ENCODE measurements around the gene CDKN1C.
A peak's percentile ranks its signal among the peaks of the same experiment; 100 is the strongest.

The CDKN1C gene

DNA sequence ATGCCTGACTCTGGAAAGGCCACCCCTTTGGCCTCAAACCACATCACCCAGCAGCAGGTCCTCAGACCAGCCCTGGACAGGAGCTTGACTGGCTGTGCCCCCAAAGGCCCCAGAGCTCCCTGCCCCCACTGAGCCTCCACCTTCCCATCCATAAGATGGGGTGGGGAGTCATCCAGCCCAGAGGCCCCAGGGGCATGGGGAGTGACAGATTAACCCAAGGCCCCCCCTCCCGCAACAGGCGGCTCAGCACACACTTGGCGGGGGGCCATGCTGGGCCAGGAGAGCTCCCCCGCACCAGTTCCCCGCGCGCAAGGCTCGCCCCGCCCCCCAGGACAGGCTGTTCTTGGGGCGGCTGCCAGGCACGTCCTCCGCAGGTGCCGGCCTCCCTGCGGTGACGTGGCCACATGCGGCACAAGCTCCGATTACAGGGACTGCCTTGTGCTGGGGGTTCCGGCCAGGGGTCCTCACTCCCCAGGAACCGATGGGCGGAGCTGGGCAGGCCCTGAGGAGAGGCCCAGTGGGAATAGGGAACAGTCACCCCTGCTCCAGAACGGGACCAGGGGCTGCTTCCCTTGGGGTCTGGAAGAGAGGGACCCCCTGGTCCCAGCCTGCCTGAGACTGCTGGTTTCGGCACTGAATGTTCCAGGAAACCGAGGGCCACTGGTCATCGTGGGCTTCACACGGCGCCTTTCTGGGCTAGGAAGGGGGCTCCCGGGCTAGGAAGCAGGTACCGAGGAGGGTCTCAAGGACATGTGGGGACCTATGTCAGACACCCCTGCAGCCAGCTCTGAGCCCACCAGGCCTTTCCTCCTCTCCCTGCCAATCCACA, 5.1 kb upstream of the CDKN1C start:
- peaks cover 14% of the 10 kb centered on the region for H3K4me1 Mint-ChIP-seq (ENCODE audit: low read depth)
- no peak overlapping the region for H3K4me3 Mint-ChIP-seq
- H3K36me3 Mint-ChIP-seq (ENCODE audit: low read depth), result no peaks in the 10 kb centered on the region
- no peak overlapping the region for H3K27ac Mint-ChIP-seq
- no peaks in the 10 kb centered on the region for H3K27me3 Mint-ChIP-seq
- no peaks in the 10 kb centered on the region for H3K9me3 Mint-ChIP-seq

DNA sequence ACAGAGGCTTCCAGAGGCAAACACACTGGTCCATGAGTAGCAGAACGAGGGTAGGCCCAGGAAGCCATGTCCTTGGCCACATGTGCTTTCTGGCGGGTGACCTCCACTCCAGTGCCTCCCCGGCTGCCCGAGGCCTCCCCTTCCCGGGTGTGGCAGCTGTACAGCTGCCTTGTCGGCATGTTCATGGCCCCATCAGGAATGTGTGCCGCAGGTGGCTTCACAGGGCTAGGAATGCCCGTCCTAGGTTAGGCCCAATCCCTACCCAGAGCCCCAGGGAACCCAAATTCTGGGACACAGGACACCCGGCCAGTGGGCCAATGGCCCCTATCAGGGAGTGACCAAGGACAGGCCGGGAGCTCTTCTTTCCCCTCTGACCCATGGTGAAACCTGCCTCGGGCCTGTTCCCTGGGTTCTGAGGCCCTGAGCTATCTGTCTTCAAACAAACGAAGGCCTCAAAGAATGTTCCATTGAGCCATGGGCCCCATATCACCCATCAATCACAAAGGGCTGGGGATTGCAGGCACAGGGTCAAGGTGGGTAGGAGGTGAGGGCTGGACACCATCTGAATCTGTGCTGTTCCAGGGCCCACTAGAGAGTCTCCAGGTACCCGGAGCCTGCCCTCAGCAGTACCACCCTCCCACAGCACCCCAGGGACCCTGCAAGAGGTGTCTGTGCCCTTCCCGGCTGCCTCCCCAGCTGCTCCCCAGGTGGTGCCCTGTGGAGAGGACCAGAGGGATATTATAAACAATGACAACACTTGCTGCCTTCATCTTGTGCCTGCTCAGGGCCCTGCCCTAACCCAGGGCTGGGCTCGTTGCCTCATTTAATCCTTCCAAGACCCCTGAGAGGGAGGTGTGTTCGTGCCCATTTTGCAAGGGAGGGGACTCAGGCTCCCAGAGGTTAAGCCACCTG, 4.0 kb upstream of the CDKN1C start:
- Mint-ChIP-seq H3K36me3 (ENCODE audit: low read depth) (no peaks in the 10 kb centered on the region), H3K27me3 (no peaks in the 10 kb centered on the region), H3K27ac (no peak overlapping the region), H3K4me1 (ENCODE audit: low read depth) (peaks cover 17% of the 10 kb centered on the region), H3K4me3 (no peak overlapping the region), H3K9me3 (no peaks in the 10 kb centered on the region)

GRCh38 chr11:2888266-2888968, 2.8 kb upstream of the CDKN1C start:
- peaks cover under 1% of the 10 kb centered on the region for H3K27me3 Mint-ChIP-seq
- H3K9me3 Mint-ChIP-seq, result no peaks in the 10 kb centered on the region
- H3K27ac Mint-ChIP-seq, result no peak overlapping the region
- peaks cover 17% of the 10 kb centered on the region for H3K4me1 Mint-ChIP-seq (ENCODE audit: low read depth)
- H3K4me3 Mint-ChIP-seq, result no peak overlapping the region
- no peaks in the 10 kb centered on the region for H3K36me3 Mint-ChIP-seq (ENCODE audit: low read depth)

GRCh38 chr11:2887515-2888195, 2.1 kb upstream of the CDKN1C start:
- Mint-ChIP-seq H3K36me3 (ENCODE audit: low read depth) (no peaks in the 10 kb centered on the region), H3K4me3 (no peak overlapping the region), H3K27me3 (peaks cover 8% of the 10 kb centered on the region), H3K4me1 (ENCODE audit: low read depth) (peaks cover 20% of the 10 kb centered on the region), H3K27ac (no peak overlapping the region), H3K9me3 (no peaks in the 10 kb centered on the region)

DNA sequence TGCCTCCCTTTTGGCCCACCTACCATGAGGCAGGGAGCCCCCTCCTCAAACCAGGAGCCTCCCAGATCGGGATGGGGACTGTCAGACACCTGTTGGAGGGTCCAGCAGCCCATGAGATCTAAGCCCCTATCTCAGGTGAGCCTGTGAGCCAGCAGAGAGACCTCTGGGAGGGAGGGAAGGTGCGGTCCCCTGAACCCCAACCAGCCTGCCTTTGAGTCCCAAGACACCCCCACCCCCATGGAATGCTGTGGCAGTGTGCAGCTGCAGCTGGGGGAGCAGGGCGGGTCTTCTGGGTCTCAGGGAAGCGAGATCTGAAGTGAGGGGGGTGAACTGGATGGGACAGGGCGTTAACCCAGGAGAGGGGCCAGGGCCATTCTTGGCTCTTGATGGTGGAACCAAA, 1.4 kb upstream of the CDKN1C start:
- Mint-ChIP-seq H3K27ac (no peak overlapping the region), H3K4me1 (ENCODE audit: low read depth) (peaks cover 17% of the 10 kb centered on the region), H3K9me3 (no peaks in the 10 kb centered on the region), H3K36me3 (ENCODE audit: low read depth) (no peaks in the 10 kb centered on the region), H3K27me3 (peaks cover 9% of the 10 kb centered on the region), H3K4me3 (no peak overlapping the region)

DNA sequence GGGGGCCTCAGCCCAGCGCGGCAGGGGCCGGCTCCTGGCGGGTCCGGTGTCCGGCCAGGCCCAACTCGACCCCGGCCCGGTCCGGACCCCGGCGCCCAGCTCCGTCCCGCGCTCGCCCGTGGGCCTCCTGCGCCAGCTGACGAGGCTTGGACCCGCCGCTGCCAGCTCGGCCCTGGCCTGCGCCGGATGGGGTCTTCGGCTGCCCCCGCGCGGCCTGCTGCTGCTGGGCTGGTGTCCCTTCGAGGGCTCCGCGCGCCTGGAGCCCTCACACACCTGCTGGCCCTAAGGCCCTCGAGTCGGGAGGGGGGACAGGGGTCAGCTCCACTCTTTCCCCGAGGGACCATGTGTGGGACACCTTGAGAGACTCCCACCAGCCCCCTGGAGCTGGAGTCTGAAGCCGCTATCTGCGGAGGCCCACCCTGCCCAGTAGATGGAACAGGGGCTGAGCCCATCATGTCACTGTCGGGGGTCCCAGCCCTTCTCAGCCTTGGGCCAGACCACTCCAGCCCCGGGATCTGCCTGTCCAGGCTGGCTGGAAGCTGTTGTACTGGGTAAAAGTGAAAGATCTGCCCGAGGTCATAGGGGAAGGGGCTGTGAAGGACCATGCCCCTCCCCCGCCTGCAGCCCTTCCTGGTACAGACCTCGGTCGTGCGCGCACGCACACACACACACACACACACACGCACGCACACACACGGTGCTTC, 768 bp upstream of the CDKN1C start:
- Mint-ChIP-seq H3K4me1 (ENCODE audit: low read depth) (peaks cover 11% of the 10 kb centered on the region), H3K4me3 (peak overlapping the region; percentile 20), H3K9me3 (no peaks in the 10 kb centered on the region)

GRCh38 chr11:2885017-2885677, 428 bp downstream of the CDKN1C start:
- H3K27me3 Mint-ChIP-seq, result peaks cover 9% of the 10 kb centered on the region
- H3K9me3 Mint-ChIP-seq, result no peaks in the 10 kb centered on the region
- H3K4me1 Mint-ChIP-seq (ENCODE audit: low read depth), result peaks cover 10% of the 10 kb centered on the region
- no peak overlapping the region for H3K27ac Mint-ChIP-seq
- peak overlapping the region; percentile 80 for H3K4me3 Mint-ChIP-seq
- H3K36me3 Mint-ChIP-seq (ENCODE audit: low read depth), result no peaks in the 10 kb centered on the region

More for the DNA sequence above, 768 bp upstream of the CDKN1C start:
- no peak overlapping the region for H3K27ac Mint-ChIP-seq
- no peaks in the 10 kb centered on the region for H3K36me3 Mint-ChIP-seq (ENCODE audit: low read depth)
- H3K27me3 Mint-ChIP-seq, result peaks cover 9% of the 10 kb centered on the region

- Mint-ChIP-seq H3K4me3 (no peak overlapping the region), H3K36me3 (ENCODE audit: low read depth) (no peaks in the 10 kb centered on the region), H3K9me3 (no peaks in the 10 kb centered on the region), H3K27ac (no peak overlapping the region), H3K4me1 (ENCODE audit: low read depth) (peaks cover 10% of the 10 kb centered on the region), H3K27me3 (peaks cover 9% of the 10 kb centered on the region)
Observed at GRCh38 chr11:2883979-2884815, 1.4 kb downstream of the CDKN1C start.

DNA sequence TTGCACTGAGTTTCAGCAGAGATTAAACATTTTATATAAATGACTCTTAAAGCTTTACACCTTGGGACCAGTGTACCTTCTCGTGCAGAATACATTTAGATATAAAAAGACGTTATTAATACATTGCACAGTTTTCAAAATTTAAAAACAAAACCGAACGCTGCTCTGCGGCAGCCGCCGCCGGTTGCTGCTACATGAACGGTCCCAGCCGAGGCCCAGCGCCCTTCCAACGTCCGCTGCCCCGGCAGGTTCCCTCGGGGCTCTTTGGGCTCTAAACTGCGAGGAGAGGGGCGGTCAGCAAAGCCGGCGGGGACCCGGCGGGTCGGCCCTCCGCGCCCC, 2.0 kb downstream of the CDKN1C start:
- peaks cover 9% of the 10 kb centered on the region for H3K27me3 Mint-ChIP-seq
- peaks cover 10% of the 10 kb centered on the region for H3K4me1 Mint-ChIP-seq (ENCODE audit: low read depth)
- H3K9me3 Mint-ChIP-seq, result no peaks in the 10 kb centered on the region
- no peak overlapping the region for H3K4me3 Mint-ChIP-seq
- no peaks in the 10 kb centered on the region for H3K36me3 Mint-ChIP-seq (ENCODE audit: low read depth)
- no peak overlapping the region for H3K27ac Mint-ChIP-seq

DNA sequence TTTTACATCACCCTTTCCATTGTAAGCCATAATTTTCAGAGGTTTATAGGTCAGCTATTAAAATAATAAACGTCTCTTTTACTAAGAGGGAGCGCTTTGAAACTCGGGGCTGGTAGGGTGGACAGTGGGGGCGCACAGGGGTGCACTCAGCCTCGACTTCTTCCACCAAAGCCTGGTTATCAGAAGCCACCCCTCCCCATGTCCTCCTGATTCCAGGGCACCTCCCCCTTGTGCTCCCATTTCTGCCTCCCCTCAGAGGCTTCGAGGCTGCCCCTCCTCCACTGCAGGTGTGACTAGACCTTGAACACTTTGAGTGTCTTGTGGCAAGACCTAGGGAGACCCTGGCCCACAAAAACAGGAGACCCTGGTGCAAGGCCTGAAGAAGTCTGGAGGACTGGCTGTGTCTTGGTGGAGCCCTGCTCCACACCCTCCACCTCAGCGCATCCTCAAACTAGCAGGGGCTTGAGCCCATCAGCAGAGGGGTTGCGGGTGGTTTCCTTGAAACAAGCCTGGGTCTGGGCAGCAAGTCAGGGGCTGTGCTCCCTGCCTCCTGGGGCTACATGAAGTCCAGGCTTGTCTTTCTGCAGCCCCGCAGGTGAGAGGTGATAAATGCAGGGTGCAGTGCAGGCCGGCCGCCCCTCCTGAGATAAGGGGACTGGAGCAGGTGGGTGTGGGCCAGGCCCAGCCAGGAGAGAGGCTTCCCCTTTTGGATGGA, 3.0 kb downstream of the CDKN1C start:
- Mint-ChIP-seq H3K4me3 (no peak overlapping the region), H3K36me3 (ENCODE audit: low read depth) (no peaks in the 10 kb centered on the region), H3K27me3 (peaks cover 9% of the 10 kb centered on the region), H3K9me3 (no peaks in the 10 kb centered on the region), H3K4me1 (ENCODE audit: low read depth) (peaks cover 7% of the 10 kb centered on the region), H3K27ac (no peak overlapping the region)

DNA sequence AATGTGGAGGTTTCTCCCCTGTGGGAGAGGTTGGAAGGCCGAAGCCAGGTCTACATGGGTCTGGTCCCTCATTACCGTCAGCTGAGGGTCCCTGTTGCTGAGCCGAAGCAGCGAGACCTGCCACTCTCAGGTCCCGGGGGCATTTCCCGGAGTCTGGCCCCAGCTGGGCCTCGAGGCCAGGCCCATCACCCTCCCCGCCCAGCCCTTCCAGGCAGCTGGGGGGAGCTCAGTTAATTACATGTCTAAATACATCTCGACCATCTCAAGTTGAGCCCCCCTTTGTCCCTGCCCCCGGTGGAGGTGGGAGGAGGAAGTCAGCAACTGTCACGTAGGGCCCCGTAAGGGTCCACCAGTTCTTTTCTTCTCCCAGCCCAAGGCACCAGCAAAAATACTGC, 3.6 kb downstream of the CDKN1C start:
- no peaks in the 10 kb centered on the region for H3K36me3 Mint-ChIP-seq (ENCODE audit: low read depth)
- no peak overlapping the region for H3K27ac Mint-ChIP-seq
- no peaks in the 10 kb centered on the region for H3K9me3 Mint-ChIP-seq
- H3K4me3 Mint-ChIP-seq, result no peak overlapping the region
- H3K4me1 Mint-ChIP-seq (ENCODE audit: low read depth), result peaks cover 7% of the 10 kb centered on the region
- peaks cover 9% of the 10 kb centered on the region for H3K27me3 Mint-ChIP-seq

DNA sequence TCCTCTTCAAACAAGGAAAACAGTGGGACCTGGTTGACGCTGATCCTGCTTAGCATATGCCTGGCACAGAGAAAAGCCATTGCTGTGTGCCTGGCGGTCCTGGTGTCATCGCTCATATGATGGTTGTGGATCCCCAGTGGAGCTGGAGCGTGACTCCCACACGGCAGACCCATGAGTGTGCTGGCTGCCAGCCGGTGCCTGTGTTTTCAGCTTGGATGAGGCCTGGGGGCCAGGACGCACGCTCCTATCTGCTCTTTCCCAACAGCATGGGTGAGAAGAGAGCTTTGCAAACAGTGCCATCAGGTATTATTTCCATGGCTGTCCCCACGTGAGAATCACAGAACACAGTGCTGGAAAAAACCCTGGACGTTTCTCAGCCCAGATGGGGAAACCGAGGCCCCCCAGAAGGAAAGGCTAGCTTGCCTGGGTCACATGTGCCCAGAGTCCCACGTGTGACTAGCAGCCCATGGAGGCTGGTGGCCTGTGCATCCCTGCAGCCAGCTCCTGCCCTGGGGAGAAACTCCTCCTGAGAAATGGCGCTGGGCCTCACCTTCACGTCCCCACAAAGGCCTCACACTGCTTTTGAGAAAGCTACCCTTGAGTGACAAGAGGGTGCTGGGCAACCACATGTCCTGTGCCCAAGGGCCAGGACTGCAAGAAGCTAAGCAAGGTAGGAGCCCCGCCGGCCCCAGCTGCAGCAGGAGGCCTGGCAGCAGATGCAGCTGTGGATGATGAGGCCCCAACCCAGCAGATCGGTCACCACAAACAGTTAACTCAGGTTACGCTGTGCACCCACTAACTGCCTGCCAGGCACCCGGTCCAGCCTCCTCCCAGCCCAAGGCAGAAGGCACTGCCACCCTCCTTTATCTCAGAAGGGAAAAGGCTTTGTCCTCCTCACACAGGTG, 4.2 kb downstream of the CDKN1C start:
- Mint-ChIP-seq H3K27ac (no peak overlapping the region), H3K4me1 (ENCODE audit: low read depth) (peaks cover 7% of the 10 kb centered on the region), H3K27me3 (peaks cover 9% of the 10 kb centered on the region), H3K36me3 (ENCODE audit: low read depth) (no peaks in the 10 kb centered on the region), H3K4me3 (no peak overlapping the region), H3K9me3 (no peaks in the 10 kb centered on the region)
